Measurements from ENCODE around the gene SCAMP1.

SCAMP1 gene

GRCh38 chr5:78512435-78512834, 152.0 kb downstream of the SCAMP1 start:
- Histone ChIP-seq H3K4me2 (ENCODE audit: low read depth, low read length, poor library complexity, severe bottlenecking) (no peak overlapping the region), H2AFZ (ENCODE audit: low read depth, low read length, severe bottlenecking) (no peak overlapping the region), H3K9me2 (replicated peaks; ENCODE audit: insufficient read depth, low read length) (no peaks in the 10 kb centered on the region), H3K9me3 (ENCODE audit: insufficient read depth, low read length) (no peaks in the 10 kb centered on the region), H3F3A (ENCODE audit: insufficient read depth) (no peaks in the 10 kb centered on the region), H3K36me3 (ENCODE audit: low read length) (no peaks in the 10 kb centered on the region), H4K20me1 (ENCODE audit: low read depth, low read length) (peaks cover 3% of the 10 kb centered on the region; the same call in 1 of the 2 replicates), H3K79me2 (ENCODE audit: insufficient read depth, low read length) (peaks cover 73% of the 10 kb centered on the region), H3K27ac (ENCODE audit: low read depth, low read length) (no peak overlapping the region), H3K9ac (ENCODE audit: low read length) (no peak overlapping the region), H3K27me3 (ENCODE audit: low read length) (no peaks in the 10 kb centered on the region), H3K4me3 (ENCODE audit: insufficient read depth, low read length, poor library complexity, severe bottlenecking) (no peak overlapping the region)
- no peak for TF ChIP-seq CTCF (IDR thresholded peaks at IDR 0.05; ENCODE audit: insufficient read depth, low read length, poor library complexity, severe bottlenecking)
- TF ChIP-seq EZH2phosphoT487 (conservative IDR thresholded peaks at IDR 0.05; ENCODE audit: low read length), result no peak

GRCh38 chr5:78513441-78513840, 153.0 kb downstream of the SCAMP1 start:
- Histone ChIP-seq H3K4me3 (ENCODE audit: insufficient read depth, low read length, poor library complexity, severe bottlenecking) (no peak overlapping the region), H4K20me1 (ENCODE audit: low read depth, low read length) (peaks cover 3% of the 10 kb centered on the region; the same call in 1 of the 2 replicates), H3K27ac (ENCODE audit: low read depth, low read length) (no peak overlapping the region), H3K9me3 (ENCODE audit: insufficient read depth, low read length) (no peaks in the 10 kb centered on the region), H3K4me2 (ENCODE audit: low read depth, low read length, poor library complexity, severe bottlenecking) (no peak overlapping the region), H3K36me3 (ENCODE audit: low read length) (no peaks in the 10 kb centered on the region), H3K9ac (ENCODE audit: low read length) (no peak overlapping the region), H2AFZ (ENCODE audit: low read depth, low read length, severe bottlenecking) (no peak overlapping the region), H3K9me2 (replicated peaks; ENCODE audit: insufficient read depth, low read length) (no peaks in the 10 kb centered on the region), H3K79me2 (ENCODE audit: insufficient read depth, low read length) (peaks cover 72% of the 10 kb centered on the region), H3K27me3 (ENCODE audit: low read length) (no peaks in the 10 kb centered on the region), H3F3A (ENCODE audit: insufficient read depth) (no peaks in the 10 kb centered on the region)
- TF ChIP-seq CTCF (IDR thresholded peaks at IDR 0.05; ENCODE audit: insufficient read depth, low read length, poor library complexity, severe bottlenecking) (no peak), EZH2phosphoT487 (conservative IDR thresholded peaks at IDR 0.05; ENCODE audit: low read length) (no peak)

GRCh38 chr5:78514427-78515330, 154.3 kb downstream of the SCAMP1 start:
- Histone ChIP-seq H3K9ac (ENCODE audit: low read length) (no peak overlapping the region), H3K27me3 (ENCODE audit: low read length) (no peaks in the 10 kb centered on the region), H2AFZ (ENCODE audit: low read depth, low read length, severe bottlenecking) (no peak overlapping the region), H3K27ac (ENCODE audit: low read depth, low read length) (no peak overlapping the region), H3K4me3 (ENCODE audit: insufficient read depth, low read length, poor library complexity, severe bottlenecking) (no peak overlapping the region), H3K4me2 (ENCODE audit: low read depth, low read length, poor library complexity, severe bottlenecking) (no peak overlapping the region), H3F3A (ENCODE audit: insufficient read depth) (no peaks in the 10 kb centered on the region), H3K79me2 (ENCODE audit: insufficient read depth, low read length) (peaks cover 70% of the 10 kb centered on the region), H4K20me1 (ENCODE audit: low read depth, low read length) (peaks cover 3% of the 10 kb centered on the region; the same call in 1 of the 2 replicates), H3K9me2 (replicated peaks; ENCODE audit: insufficient read depth, low read length) (no peaks in the 10 kb centered on the region), H3K36me3 (ENCODE audit: low read length) (no peaks in the 10 kb centered on the region), H3K9me3 (ENCODE audit: insufficient read depth, low read length) (no peaks in the 10 kb centered on the region)
- TF ChIP-seq CTCF (IDR thresholded peaks at IDR 0.05; ENCODE audit: insufficient read depth, low read length, poor library complexity, severe bottlenecking) (no peak), EZH2phosphoT487 (conservative IDR thresholded peaks at IDR 0.05; ENCODE audit: low read length) (no peak)
